ENCODE measurements around the gene CCDC116.
"Not testable (repeated sequence)": the region's sequence is repeated elsewhere in the genome, so short reads cannot be mapped to it uniquely, and the experiment has no call there.

CCDC116 gene, protein sequence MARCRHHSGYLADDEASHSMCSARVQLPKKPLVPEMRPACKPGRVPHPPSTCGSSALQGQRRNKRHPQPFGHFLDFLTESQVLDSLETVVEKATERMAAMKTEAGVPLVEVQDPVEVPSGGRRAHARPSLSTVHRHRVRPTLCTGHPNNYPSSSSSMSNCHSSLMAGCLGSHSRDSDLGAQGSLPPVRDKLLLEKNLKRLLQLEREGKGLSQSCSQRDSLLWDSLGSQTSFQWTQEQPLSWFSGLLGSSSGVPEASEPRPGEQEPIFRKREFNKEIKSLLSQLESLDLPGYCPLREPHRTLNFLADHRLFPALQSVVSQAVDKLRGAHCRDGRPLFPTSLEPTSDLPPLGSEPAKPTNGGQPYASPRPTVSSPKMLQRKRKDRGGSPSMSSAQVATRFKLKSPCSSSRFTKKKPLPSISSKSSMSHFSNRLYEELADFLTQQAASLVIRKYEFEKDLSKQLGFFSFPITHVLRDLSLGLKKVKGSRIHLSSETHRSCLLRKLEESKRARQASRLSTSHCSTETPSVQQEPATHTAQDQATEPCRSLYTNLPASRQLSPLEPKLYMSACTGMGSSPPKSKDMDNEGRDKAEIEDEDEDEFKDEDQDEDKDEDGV

DNA sequence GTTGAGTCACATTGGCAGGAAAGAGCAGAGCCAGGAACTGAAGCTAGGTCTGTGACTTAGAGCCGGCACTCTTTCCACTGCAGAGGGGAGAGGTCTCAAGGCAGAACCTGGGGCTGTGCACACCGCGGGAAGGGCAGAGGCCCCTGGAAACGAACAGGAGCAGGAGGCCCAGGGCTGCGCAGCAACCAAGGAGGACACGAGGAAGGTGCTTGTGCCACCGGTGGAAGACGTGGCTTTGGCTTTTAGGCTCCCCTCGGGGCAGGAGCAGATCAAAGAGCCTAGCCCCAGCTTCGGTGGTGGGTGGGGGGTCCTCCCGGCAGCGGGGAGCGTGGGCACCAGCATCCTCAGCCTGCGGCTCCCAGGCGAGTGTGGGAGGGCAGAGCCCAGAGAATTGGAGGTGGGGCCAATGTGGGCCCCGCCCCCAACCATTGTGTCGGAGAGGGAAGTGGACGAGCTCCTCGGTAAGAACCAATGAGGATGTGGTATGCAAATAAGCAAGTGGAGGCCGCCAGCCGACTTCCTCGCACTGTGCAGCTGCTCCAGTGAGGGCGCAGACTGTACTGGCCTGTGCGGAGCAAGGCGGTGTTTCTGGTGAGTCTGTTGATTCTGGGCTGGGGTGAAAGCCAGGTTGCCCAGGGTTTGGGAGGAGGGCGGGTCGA, at the start of gene CCDC116:
Gene CCDC116 (plus strand): TSS at position 524 of the 659 bp plus-strand sequence. CDS start 422 bp downstream, outside the sequence.
- no peak for FAIRE-seq

DNA sequence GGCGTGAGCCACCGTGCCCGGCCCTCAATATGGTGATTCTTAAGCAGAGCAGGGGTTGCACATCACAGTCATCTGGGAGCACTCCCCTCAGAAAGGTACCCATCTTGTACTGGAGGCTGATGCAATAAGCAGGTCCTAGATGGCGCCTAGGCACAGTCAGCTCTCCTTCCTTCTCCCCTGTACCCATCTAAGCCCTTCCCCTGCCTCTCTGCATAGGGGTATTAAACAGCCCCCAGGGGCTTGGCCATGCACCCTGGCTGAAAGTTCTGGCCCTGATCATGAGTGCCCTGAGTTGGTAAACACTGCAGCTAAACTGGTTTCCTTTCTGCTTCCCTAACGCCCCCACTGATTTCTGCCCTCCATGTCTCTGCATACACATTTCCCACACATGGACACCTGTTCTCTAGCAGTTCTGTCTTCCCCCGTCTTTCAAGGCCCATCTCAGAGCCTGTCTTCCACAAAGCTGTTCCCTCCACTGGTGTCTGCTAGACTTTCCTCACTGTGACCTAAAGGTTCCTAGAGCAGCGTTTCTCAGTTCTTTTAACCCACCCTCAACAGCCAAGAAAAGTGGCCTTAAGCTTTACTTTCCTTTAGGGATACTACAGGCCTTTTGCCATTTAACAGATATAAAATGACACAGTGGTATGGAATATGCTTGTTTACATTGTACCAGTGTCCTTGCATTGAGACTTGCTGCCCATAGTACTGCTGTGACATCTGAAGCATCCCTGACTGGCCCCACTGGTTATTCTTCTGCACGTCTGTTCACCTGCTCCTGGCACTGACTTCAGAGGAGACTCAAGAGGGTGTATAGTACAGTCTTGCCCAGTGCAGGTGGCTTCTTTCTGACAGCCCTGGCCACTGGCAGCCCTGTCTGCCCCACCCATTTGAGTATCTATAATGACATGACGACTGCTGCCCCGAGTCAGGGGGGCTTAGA, 49.5 kb upstream of the CCDC116 start:
- no peak for FAIRE-seq

DNA sequence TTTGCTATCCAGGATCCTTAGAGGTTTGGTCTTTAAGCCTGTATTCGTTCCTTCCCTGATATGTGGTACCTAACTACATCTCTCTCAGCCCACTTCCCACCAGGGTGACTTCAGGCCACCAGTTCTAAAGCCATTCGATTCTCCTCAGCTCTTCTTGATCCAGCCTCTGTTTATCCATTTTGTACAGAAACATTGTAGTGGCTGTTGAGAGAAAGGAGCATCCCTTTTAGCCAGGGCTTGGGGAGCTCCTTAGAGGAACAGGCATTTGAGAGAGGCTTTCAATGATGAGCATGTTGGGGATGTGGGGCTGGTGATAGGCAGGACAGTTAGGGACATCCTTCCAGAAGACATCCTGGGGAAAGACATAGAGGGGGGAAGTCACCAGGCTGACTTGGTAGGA, 47.2 kb upstream of the CCDC116 start:
- no peak for FAIRE-seq

- no peak for FAIRE-seq
Observed at GRCh38 chr22:21587803-21588611, 44.6 kb upstream of the CCDC116 start.

GRCh38 chr22:21589396-21589795, 43.2 kb upstream of the CCDC116 start:
- FAIRE-seq: no peak

GRCh38 chr22:21590809-21591641, 41.5 kb upstream of the CCDC116 start:
- FAIRE-seq: no peak

- no peak for FAIRE-seq
Observed at GRCh38 chr22:21591695-21592094, 40.9 kb upstream of the CCDC116 start.

DNA sequence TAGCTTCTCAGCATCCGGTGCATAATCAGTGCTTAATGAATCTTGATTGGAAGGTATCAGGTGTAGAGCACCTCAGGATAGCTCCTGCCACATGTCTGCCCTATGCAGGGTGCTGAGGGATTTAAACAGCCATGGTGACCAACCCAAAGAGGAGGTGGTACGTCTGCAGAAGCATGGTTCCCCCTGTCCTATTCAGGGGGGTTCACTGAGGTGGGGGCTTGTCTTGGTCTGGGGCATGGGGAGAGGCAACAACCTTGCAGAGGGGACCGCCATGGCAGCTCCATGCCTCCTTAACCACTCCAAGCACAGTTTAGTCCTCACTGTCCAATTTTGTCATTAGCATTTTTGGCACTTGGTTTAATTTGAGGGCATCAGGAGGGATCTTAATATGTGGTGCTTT, 40.1 kb upstream of the CCDC116 start:
- FAIRE-seq: no peak

- no peak for FAIRE-seq
Observed at GRCh38 chr22:21593406-21594232, 38.9 kb upstream of the CCDC116 start.

GRCh38 chr22:21594865-21595452, 37.6 kb upstream of the CCDC116 start:
- no peak for FAIRE-seq

DNA sequence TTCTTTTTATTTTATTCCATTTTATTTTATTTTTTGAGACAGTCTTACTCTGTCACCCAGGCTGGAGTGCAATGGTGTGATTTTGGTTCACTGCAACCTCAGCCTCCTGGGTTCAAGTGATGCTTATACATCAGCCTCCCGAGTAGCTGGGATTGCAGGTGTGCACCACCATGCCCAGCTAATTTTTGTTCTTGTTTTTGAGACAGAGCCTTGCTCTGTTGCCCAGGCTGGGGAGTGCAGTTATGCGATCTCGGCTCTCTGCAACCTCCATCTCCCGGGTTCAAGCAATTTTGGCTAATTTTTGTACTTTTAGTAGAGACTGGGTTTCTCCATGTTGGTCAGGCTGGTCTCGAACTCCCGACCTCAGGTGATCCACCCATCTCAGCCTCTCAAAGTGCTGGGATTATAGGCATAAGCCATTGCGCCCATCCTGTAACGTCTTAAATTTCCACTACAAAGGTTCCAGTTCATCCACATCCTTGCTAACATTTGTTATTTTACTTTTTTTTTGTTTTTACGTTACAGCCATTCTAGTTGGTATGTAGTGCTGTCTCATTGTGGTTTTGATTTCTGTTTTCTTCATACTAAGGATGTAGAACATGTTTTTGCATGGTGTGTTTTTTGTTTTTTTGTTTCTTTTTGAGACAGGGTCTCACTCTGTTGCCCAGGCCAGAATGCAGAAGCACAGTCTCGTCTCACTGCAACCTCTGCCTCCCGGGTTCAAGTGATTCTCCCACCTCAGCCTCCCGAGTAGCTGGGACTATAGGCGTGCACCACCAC, 36.0 kb upstream of the CCDC116 start:
- FAIRE-seq: not testable (repeated sequence)

DNA sequence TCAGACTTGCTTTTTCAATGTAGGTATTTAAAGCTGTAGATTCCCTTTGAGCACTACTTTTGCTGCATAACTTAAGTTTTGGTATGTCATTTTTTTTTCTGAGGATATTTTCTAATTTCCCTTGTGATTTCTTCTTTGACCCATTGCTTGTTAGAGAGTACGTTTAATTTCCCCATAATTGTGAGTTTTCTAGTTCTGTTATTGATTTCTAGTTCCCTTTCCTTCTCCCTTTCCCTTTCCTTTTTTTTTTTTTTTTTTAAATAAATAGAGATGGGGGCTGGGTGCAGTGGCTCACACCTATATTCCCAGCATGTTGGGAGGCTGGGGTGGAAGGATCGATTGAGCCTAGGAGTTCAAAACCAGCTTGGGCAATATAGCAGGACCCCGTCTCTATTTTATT, 34.3 kb upstream of the CCDC116 start:
- no peak for FAIRE-seq

GRCh38 chr22:21599053-21599893, 33.3 kb upstream of the CCDC116 start:
- FAIRE-seq: no peak

GRCh38 chr22:21602579-21602978, 30.0 kb upstream of the CCDC116 start:
- no peak for FAIRE-seq

DNA sequence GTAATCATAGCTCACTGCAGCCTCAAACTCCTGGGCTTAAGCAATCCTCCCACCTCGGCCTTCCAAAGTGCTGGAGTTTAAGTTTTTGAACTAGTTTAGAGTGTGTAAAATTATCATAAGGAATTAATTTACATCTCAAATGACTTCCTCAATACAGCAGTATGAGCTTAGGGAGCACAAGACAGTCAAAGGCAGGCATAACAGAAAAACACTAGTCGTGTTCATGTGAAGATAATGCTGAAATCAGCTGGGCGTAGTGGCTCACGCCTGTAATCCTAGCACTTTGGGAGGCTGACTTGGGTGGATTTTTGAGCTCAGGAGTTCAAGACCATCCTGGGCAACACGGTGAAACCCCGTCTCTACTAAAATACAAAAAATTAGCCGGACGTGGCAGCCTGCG, 28.6 kb upstream of the CCDC116 start:
- no peak for FAIRE-seq

DNA sequence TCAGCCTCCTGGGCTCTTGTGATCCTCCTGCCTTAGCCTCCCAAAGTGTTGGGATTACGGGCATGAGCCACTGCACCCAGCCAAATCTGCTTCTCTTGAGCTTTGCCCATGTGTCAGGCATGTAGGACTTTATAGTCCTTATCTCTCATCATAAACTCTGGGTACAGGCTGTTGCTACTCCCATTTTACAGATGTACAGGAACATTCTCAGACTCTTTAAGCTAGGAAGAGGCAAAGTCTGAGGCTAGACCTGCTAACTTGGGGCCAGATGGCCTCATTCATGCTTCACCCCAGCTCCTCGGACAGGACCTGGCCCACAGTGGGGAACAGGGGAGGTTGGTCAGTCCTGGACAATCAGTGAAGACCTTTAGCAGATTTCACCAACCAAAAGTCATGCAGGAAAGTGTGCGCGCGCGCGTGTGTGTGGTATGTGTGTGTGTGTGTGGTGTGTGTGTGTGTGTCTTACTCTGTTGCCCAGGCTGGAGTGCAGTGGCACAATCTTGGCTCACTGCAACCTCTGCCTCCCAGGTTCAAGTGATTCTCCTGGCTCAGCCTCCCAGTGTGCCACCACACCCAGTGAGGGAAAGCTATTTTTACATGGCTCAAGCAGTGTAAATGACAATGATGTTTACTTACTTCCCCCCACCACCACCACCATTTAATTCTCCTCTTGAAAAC, 26.5 kb upstream of the CCDC116 start:
- no peak for FAIRE-seq

DNA sequence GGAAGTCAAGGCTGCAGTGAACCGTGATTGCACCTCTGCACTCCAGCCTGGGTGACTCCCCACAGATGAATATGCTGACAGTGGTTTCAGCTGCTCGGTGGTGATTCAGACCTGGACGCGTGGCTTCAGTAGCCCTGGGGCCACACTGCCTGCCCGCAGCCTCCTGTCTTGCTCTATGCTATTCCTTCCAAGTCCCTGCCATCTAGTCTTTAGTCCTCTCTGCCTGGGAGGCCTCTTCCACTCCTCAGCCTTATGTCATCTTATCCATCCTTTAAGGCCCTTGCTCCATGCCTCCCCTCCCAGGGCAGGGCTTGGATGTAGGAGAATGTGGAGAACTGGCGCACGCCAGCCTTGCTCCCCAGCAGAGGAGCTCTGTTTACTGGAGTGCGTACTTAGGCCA, 25.8 kb upstream of the CCDC116 start:
- no peak for FAIRE-seq

All from islet of Langerhans (tissue), 1 donor.